Measurements from ENCODE around the gene SYNGAP1. TPM values are rescaled to one million over a fixed set of nuclear protein-coding genes. Genes with fewer than 3 reads are reported as not detected.

SYNGAP1 gene
- total and polyA plus RNA-seq, 4 donors = 0.32 to 1.8 (median 1.1) TPM

DNA sequence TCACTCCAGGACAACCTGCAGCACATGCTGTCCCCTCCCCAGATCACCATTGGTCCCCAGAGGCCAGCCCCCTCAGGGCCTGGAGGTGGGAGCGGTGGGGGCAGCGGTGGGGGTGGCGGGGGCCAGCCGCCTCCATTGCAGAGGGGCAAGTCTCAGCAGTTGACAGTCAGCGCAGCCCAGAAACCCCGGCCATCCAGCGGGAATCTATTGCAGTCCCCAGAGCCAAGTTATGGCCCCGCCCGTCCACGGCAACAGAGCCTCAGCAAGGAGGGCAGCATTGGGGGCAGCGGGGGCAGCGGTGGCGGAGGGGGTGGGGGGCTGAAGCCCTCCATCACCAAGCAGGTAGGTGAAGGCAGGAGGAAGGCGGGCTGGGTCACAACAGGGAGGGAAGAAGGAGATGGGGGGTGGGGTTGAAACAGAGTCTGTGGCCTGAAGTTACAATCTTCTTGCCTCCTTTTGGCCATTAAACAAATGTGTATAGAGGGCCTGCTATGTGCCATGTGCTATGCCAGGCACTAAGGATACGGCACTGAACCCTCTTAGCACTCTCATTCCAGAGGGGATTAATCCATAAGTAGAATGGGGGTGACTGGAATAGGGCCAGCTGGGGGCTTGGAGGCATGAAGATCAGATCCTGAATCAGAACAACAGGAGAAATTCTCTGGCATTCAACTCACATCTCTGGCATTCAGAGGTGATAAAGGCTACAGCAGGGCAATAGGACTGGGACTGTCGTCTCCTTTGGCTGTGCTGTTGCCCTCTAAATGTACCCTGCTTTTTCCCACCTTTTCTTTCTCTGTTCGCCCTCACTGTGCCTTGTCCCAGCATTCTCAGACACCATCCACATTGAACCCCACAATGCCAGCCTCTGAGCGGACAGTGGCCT is 24.0 kb downstream of the SYNGAP1 start:
- no peak for TF ChIP-seq HNF4A (conservative IDR thresholded peaks at IDR 0.05)
- TF ChIP-seq FOXA1 (IDR thresholded peaks at IDR 0.05) = no peak
- TF ChIP-seq, protein P1, sequence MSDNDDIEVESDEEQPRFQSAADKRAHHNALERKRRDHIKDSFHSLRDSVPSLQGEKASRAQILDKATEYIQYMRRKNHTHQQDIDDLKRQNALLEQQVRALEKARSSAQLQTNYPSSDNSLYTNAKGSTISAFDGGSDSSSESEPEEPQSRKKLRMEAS (IDR thresholded peaks at IDR 0.05) = no peak
- TF ChIP-seq, protein P2, sequence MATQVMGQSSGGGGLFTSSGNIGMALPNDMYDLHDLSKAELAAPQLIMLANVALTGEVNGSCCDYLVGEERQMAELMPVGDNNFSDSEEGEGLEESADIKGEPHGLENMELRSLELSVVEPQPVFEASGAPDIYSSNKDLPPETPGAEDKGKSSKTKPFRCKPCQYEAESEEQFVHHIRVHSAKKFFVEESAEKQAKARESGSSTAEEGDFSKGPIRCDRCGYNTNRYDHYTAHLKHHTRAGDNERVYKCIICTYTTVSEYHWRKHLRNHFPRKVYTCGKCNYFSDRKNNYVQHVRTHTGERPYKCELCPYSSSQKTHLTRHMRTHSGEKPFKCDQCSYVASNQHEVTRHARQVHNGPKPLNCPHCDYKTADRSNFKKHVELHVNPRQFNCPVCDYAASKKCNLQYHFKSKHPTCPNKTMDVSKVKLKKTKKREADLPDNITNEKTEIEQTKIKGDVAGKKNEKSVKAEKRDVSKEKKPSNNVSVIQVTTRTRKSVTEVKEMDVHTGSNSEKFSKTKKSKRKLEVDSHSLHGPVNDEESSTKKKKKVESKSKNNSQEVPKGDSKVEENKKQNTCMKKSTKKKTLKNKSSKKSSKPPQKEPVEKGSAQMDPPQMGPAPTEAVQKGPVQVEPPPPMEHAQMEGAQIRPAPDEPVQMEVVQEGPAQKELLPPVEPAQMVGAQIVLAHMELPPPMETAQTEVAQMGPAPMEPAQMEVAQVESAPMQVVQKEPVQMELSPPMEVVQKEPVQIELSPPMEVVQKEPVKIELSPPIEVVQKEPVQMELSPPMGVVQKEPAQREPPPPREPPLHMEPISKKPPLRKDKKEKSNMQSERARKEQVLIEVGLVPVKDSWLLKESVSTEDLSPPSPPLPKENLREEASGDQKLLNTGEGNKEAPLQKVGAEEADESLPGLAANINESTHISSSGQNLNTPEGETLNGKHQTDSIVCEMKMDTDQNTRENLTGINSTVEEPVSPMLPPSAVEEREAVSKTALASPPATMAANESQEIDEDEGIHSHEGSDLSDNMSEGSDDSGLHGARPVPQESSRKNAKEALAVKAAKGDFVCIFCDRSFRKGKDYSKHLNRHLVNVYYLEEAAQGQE (IDR thresholded peaks at IDR 0.05) = no peak
- no peak for TF ChIP-seq YY1 (IDR thresholded peaks at IDR 0.05)
- TF ChIP-seq, protein P3, sequence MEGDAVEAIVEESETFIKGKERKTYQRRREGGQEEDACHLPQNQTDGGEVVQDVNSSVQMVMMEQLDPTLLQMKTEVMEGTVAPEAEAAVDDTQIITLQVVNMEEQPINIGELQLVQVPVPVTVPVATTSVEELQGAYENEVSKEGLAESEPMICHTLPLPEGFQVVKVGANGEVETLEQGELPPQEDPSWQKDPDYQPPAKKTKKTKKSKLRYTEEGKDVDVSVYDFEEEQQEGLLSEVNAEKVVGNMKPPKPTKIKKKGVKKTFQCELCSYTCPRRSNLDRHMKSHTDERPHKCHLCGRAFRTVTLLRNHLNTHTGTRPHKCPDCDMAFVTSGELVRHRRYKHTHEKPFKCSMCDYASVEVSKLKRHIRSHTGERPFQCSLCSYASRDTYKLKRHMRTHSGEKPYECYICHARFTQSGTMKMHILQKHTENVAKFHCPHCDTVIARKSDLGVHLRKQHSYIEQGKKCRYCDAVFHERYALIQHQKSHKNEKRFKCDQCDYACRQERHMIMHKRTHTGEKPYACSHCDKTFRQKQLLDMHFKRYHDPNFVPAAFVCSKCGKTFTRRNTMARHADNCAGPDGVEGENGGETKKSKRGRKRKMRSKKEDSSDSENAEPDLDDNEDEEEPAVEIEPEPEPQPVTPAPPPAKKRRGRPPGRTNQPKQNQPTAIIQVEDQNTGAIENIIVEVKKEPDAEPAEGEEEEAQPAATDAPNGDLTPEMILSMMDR (IDR thresholded peaks at IDR 0.05; ENCODE audit: low read depth, low read length, missing input control) = no peak
- no peak for TF ChIP-seq HNF4G (IDR thresholded peaks at IDR 0.05)
- TF ChIP-seq GABPA (IDR thresholded peaks at IDR 0.05 in 1 of 2, conservative IDR thresholded peaks at IDR 0.05 in 1 of 2) = no peak
- no peak for TF ChIP-seq FOXA2 (IDR thresholded peaks at IDR 0.05)
- no peak for TF ChIP-seq TAF1 (conservative IDR thresholded peaks at IDR 0.05)
- H3K4me1 ChIP-seq (ENCODE audit: control insufficient read depth in 4 of 4, insufficient read depth in 4 of 4, low read length in 3 of 4) = no peaks in the 10 kb centered on the region
- no peak overlapping the region for H3K9ac ChIP-seq (ENCODE audit: low read depth in 1 of 2, low read length in 2 of 2)
- WGBS = 96% methylated on average over 18 of the region's 18 CpGs
- no peak overlapping the region for H3K4me3 ChIP-seq (ENCODE audit: low read depth in 1 of 3, low read length in 3 of 3)
- no peaks in the 10 kb centered on the region for H3K9me3 ChIP-seq (ENCODE audit: control insufficient read depth in 4 of 4, low read length in 3 of 4)
- no peaks in the 10 kb centered on the region for H3K27me3 ChIP-seq (ENCODE audit: control insufficient read depth in 4 of 4, insufficient read depth in 4 of 4, low read length in 3 of 4)
- H3K27ac ChIP-seq (ENCODE audit: low read depth in 1 of 2, low read length in 2 of 2) = no peak overlapping the region
- H3K36me3 ChIP-seq (ENCODE audit: control insufficient read depth in 4 of 4, insufficient read depth in 3 of 4, low read depth in 1 of 4, low read length in 3 of 4) = no peaks in the 10 kb centered on the region
- no peak for DNase-seq (ENCODE audit: low spot score)

DNA sequence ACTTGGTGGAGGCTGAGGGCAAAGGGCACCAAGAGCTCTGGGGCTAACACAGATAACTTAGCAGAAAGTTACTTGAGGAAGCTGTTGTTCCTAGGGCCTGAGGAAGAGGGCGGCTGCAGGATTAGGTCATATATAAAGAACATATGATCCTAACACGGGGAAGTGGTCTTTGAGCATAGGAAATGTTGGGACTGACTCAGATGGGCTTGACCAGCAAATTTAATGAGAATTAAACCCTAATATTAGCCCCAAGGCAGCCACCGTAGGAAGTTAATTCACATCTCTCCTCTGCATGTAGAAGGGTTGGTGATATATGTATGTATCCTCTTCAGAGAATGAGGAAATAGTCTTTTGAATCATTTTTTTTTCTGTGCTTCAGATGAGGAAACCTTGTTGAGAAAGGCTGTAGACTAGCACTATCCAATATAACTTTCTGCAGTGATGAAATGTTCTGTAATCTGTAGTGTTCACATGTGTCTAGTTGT is 25.3 kb downstream of the SYNGAP1 start:
- no peak overlapping the region for H3K27ac ChIP-seq (ENCODE audit: low read depth in 1 of 2, low read length in 2 of 2)
- no peaks in the 10 kb centered on the region for H3K36me3 ChIP-seq (ENCODE audit: control insufficient read depth in 4 of 4, insufficient read depth in 3 of 4, low read depth in 1 of 4, low read length in 3 of 4)
- no peak overlapping the region for H3K9ac ChIP-seq (ENCODE audit: low read depth in 1 of 2, low read length in 2 of 2)
- H3K4me1 ChIP-seq (ENCODE audit: control insufficient read depth in 4 of 4, insufficient read depth in 4 of 4, low read length in 3 of 4) = no peaks in the 10 kb centered on the region
- no peaks in the 10 kb centered on the region for H3K9me3 ChIP-seq (ENCODE audit: control insufficient read depth in 4 of 4, low read length in 3 of 4)
- H3K27me3 ChIP-seq (ENCODE audit: control insufficient read depth in 4 of 4, insufficient read depth in 4 of 4, low read length in 3 of 4) = no peaks in the 10 kb centered on the region
- 85% methylated on average over 3 of the region's 3 CpGs for WGBS
- H3K4me3 ChIP-seq (ENCODE audit: low read depth in 1 of 3, low read length in 3 of 3) = no peak overlapping the region
- no peak for DNase-seq (ENCODE audit: low spot score)
- TF ChIP-seq, protein P3 (IDR thresholded peaks at IDR 0.05; ENCODE audit: low read depth, low read length, missing input control) = no peak
- TF ChIP-seq EGR1 (IDR thresholded peaks at IDR 0.05; ENCODE audit: low read depth in 2 of 2) (no peak), FOXA1 (IDR thresholded peaks at IDR 0.05) (no peak), FOXA2 (IDR thresholded peaks at IDR 0.05) (no peak), NR2F2 (IDR thresholded peaks at IDR 0.05) (no peak), GABPA (IDR thresholded peaks at IDR 0.05 in 1 of 2, conservative IDR thresholded peaks at IDR 0.05 in 1 of 2) (no peak), YY1 (IDR thresholded peaks at IDR 0.05) (no peak)
- TF ChIP-seq, protein P4, sequence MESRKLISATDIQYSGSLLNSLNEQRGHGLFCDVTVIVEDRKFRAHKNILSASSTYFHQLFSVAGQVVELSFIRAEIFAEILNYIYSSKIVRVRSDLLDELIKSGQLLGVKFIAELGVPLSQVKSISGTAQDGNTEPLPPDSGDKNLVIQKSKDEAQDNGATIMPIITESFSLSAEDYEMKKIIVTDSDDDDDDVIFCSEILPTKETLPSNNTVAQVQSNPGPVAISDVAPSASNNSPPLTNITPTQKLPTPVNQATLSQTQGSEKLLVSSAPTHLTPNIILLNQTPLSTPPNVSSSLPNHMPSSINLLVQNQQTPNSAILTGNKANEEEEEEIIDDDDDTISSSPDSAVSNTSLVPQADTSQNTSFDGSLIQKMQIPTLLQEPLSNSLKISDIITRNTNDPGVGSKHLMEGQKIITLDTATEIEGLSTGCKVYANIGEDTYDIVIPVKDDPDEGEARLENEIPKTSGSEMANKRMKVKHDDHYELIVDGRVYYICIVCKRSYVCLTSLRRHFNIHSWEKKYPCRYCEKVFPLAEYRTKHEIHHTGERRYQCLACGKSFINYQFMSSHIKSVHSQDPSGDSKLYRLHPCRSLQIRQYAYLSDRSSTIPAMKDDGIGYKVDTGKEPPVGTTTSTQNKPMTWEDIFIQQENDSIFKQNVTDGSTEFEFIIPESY (IDR thresholded peaks at IDR 0.05) = no peak
- TF ChIP-seq, protein P2 (IDR thresholded peaks at IDR 0.05) = no peak
- TF ChIP-seq, protein P5, sequence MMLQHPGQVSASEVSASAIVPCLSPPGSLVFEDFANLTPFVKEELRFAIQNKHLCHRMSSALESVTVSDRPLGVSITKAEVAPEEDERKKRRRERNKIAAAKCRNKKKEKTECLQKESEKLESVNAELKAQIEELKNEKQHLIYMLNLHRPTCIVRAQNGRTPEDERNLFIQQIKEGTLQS (IDR thresholded peaks at IDR 0.05) = no peak
- TF ChIP-seq, protein P1 (IDR thresholded peaks at IDR 0.05) = no peak

Data from liver (tissue), 9 donors.